ENCODE results near the gene NSD2.

The NSD2 gene

DNA sequence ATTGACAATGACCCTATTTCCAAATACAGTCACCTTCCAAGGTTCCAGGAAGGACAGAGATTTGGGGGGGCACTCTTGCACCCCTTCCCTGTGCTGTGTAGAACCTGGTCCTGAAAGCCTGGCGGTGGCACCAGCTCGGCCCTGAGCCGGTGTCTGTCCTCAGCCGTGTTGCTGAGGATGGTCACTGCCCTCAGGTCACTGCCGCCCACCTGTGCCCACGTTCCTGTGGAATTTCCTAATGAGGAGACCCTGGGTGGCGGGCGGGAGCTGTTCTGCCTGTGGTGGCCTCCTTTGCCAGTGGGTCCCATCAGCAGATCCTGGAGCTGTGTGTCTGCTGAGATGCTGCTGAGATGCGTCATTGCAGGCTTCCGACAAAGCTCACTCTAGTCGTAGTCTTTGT is 104.7 kb downstream of the NSD2 start:
- DNase-seq = no peak

DNA sequence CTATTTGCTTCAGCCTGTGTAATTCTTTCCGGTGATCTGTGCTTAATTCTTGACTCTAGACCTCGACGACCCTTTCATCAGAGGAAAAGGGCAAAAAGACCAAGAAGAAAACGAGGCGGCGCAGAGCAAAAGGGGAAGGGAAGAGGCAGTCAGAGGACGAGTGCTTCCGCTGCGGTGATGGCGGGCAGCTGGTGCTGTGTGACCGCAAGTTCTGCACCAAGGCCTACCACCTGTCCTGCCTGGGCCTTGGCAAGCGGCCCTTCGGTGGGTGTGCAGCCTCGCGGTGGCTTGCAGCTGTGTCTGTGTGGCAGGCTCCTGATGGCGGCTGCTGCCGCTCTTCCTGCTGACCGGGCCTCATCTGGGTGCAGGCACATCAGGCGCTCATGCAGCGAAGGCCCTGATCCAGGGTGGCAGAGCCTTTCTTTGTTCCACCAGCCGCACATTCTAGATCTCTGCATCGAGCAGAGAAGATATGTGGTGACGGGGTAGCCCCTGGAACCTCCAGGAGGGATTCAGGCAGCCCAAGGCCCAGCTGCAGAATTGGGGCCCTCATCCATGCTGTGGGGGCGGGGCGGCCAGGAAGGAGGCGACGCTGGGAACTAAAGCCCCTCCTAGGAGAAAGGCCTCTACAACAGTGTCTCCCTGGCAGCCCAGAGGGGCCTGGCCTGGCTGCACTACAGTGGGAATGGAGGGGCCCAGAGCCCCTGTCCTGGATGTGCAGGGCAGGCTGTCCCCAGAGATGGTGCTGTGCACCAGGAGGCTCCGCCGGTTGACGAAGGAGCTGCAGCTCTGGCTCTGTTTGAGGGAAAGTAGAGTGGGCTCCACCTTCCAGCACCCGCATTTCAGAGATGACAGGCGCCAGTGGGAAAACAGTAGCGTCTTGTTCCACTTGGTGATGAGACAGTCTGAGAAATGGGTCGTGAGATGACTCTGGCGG is 105.5 kb downstream of the NSD2 start:
- DNase-seq = no peak

DNA sequence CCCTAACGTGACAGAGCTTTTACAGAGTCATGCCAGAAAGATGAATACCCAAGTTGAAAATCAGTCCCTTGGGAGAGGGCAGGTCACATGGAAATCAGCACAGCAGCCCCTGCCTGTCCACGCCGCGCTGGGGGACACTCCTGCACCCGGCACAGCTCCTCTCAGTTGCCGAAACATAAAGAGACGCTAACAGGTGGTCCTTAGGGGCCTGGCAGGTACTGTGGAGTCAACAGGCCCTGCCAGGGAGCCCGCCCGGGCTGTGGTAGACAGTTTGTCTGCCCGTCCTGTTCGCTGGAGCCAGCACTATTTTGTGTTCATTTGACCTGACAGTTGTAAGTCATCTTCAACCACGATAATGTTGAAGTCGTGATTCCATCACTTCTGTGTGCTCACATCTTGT is 107.0 kb downstream of the NSD2 start:
- DNase-seq = no peak

DNA sequence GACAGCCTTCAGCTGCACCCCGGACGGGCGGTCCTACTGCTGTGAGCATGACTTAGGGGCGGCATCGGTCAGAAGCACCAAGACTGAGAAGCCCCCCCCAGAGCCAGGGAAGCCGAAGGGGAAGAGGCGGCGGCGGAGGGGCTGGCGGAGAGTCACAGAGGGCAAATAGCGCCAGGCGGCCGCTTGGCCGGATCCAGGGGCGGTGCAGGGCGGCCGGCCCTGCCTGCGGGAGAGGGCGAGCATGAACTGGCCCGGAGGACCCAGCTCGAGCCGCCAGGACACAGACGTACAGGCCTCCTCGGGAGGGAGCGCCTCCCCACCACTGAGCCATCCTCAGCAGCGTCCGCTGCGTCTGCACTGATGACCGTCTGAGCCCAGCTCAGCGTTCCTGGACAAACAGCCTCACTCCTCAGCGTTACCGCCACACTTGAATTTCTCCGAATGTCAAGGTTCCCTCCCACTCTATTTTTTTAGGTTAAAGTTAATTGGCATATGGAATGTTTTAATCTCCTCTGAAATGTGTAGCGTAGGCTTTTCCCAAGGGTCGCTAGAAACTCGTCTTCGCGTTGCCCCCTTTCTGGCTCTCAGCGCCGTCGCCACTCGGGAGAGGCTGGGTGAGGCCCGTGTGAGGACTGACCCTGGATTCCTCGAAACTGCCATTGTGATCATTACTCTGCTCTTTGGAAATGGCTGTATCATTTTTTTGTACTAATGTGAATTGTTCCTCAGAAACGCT is 107.7 kb downstream of the NSD2 start:
- DNase-seq = no peak

DNA sequence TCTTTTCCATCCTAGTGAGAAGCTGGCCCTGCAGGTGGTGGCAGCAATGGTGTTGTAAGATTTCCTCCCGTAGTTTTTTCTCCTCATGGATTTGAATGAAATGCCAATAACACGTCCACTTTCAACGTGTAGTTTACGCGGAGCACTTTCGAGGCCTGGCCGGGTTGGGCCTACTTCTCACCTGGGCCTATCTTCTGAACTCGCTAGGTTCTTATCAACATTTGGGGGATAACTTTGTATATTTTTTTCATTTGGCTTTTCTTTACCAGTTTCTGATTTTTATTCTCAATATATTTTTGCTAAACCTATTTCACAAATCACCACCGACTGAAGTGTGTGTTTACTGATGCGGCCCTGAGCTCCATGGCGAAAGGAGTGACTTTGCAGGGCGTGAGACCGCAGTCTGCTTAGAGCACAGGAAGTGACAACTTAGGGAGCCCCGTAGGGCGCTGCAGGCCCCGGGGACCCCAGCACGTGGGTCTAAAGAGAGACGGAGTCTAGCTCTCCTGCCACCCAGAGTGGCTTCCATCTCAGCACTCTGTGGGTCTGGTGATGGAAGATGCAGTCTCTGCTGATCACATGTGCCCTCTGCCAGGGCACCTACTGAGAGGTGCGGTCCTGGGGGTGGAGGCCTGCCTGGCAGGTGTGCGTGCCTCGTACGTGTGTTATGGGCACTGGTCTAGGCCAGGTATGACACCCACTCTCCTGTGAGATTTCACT is 108.4 kb downstream of the NSD2 start:
- no peak for DNase-seq

DNA sequence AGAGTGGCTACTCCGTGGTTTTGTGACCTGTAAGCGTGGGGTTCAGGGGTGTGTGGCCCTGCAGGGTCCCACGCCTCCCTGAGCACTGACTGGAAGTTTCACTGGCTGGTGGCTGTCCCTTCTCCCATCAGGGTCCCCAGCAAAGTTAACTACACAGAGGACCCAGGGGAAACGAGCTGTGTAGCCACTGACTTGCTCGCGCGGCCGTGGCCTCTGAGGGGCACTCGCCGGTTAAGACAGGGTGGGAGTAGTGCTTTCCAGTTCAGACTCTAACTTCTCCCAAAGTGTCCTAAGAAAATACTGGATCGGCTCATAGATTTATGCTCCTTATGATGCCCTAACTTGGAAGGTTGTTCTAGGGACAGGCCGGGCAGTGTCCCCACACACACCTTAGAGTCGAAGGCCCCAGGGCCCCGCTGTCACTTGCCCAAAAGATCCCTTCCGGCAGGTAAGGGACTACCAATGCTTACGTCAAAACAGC is 109.4 kb downstream of the NSD2 start:
- DNase-seq = no peak

DNA sequence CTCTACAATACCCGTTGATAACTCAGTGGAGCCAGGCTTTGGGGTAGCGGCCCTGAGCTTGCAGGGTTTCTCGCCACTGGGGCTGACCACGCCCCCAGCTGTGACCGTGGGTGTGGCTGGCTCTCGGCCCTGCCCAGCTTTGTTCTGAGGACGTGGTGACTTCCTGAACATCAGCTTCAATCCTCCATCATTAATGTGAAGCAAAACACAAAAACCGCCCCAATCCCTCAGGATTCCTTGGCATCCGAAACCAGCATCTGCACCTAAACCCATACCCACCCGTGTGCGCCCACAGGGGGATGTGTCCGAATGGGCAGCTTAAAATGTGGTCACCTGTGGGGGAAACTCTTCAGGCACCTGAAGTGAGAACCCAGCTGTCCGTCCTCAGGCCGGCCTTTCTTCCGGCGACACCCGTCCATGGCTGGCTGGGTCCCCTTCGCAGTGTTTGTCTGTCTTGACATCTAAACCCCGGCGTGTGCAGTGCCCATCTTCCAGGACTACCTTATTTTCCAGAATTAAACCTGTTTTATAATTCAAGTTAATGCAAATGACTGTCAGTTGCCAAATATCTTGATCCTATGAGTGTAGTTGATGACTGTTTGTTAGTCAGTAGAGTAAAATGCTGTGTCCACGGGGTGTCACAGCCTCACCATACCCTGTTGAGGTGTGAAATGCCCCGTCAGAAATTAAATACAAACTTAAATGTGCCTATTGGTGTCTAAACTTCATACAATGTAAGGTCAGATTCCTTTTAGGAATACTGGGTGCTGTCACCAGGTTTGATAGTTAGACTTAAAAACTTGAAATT is 110.3 kb downstream of the NSD2 start:
- no peak for DNase-seq

DNA sequence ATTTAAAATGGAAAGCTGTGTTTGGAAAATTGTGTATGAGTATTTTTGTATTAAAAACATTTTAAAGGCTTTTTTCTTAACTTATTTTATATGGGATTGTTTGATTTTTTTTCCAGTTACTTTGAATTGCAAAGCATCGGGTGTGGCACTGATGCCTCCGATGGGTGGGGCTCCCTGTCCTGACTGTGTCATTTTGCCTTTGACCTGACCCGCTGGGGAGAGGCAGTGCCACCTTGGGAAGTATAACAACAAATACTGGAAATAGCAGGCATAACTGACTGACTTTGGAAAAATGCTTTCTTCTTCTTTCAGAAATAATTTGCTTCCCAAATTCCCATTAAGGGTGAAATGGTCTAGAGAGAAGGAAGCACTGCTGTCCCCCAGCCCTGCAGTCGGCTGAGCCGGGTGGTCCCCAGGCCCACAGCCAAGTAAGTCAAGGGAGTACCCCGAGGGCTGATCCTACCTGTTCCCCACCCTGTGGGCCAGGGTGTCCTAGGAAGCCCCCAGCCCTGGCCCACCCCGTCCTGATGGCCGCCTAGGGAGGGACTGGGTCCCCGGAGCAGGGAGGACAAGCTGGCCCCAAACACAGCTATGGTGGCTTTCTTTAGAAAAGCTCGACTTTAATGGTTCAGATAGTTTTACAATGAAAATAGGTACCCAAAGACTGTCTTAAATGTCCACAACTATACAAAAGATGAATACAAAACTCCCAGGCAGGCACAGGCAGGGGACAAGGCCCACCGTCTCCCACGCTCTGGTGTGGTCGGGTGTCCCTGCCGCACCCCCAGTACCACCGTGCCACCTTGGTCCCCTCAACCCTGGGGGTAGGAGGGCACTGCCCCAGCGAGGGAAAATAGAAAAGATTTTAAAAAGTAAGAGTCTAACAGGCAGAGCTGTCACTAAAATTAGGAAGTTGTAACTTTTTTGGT is 111.2 kb downstream of the NSD2 start:
- no peak for DNase-seq

DNA sequence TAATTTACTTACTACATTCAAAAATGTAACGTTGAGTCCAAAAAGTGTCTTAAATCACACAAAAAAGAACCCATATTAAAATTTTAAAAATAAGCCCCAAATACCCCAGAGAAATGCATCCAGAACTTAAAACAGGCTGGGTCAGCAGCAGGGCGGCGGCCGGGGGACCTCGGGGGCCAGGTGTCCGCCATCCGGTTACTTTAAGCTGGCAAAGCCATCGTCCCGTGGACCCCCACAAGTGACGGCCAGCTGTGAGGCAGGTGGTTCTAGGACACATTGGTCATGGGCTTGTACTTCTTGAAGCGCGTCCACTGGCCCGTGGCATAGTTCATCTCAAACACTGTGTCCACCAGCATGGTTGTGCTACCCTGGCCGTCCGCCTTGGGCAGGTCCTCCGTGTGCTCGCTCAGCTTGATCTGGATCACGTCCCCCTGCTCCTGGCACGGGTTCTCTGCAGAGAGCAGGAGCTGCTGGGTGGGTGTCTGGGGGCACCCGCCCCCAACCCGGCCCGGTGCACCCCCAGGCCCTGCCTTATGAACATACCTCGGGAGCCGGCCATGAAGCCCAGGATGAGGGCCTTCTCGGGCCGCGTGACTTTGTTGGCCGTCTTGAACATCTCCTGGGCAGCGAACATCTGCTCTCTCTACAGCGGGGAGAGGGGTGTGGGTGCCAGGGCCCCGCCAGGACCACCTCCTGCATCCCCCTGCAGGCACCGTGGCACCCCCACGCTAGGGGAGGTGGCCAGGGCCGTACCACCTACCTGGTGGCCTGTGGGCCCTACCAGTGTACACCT is 112.1 kb downstream of the NSD2 start:
- no peak for DNase-seq

DNA sequence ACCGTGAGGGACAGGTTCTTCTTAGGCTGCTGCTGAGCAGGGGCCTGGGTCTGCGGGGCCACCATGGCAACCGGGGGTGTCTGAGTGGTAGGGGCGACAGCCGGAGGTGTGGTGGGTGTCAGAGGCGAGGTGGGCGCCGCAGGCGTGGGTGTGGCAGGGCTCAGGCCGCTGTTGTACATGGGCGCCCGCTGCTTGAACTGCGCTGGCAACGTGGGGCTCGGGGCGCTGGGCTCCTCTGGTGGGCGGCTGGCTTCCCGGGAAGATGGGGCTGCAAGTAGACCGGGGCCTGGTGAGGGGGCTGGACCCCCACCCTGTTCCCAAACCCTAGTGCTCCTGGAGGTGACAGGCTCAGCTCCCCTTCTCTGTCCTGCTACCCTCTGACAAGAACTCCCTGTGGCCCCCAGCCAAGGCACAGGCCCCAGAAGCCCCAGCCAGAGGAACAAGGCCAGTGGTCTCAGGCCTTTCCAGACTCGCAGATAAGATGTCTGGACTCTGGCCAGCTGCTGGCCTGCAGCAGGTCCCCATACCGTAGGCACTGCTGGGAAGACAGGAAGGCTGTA is 112.7 kb downstream of the NSD2 start:
- no peak for DNase-seq

DNA sequence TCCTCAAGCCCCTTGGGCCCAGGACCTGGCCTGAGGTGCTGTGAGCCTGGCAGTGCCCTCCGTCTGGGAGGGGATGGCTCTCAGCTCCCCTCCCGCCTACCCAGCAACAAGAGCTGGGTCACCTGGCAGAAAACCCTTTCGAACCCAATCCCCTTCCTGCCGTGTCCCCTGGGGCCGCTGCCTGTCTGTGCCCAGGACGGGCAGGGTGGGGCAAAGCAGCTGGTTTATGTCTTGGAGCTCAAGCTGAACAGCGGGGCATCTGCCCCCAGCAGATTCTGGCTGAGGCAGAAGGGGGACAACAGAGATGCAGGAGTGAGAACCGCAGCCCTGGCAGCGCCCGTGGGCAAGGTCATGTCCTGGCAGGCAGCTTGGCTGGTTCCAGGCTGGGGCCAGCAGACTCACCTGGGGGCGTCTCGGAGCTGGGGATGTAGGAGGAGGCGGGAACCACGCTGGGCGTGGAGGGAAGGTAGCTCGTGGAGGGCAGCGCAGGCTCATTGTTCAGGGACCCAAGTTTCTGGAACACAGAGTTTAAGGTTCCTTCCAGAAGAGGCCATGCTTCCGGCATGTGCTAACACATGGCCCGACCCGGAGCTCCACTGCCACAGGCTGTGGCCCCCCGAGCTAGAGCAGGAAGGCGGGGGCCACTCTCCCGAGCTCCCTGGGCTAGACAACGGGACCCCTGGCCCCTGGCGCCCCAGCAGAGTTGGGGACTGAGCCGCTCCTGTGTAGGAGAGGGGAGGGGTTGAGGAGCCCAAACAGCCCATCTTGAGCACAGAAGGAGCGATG is 113.4 kb downstream of the NSD2 start:
- no peak for DNase-seq

DNA sequence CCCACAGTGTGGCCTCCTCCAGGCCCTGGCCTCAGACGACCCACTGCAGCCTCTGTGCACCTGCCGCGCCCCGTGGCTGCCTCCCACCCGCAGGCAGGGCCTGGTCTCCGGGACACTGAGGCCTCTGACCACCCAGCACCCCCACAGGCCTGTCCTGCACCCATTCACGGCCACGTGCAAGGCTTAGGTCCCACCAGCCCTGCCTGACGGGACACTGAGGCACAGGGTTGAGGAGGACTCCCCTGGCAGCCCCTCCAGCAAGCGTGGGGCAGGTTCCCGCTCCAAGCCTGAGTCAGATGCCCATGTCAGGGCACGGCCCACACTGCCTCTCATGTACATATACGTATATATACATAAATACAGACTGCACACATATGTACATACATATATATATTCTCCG is 114.1 kb downstream of the NSD2 start:
- DNase-seq = no peak

DNA sequence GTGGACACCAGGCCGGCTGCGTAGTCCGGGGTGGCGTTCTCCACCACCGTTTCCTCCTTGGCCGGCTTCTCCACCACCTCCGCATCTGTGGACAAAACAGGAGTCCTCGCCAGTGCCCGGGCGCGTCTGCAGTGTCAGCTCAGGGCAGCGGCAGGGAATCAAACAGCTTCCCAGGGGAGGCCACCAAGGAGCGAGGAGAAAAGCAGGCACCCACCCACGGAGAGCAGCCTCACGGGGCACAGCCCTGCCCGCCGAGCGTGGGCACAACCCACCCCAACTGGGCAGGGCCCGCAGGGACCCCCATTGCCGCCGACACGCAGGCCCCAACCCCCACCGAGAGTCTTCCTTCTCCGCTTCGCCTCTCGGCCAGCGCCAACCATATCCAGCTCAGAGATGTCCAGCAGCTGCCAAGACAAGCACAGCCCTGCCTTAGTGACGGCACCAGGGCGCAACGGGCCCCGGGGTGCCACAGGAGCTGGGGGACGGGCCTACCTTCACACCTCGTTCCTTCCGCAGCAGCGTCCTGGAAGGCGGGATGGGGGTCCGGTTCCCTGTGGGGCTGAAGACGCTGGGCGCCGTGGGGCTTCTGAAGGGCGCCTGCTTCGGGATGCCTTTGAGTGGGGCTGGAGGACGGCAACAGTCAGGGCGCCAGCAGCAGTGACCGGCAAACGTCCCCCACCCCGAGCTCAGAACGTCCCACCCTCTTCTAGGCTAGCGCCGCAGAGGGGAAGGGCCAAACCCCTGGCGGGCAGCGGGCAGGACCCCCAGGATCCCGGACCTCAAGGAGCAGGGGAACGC is 114.8 kb downstream of the NSD2 start:
- no peak for DNase-seq

DNA sequence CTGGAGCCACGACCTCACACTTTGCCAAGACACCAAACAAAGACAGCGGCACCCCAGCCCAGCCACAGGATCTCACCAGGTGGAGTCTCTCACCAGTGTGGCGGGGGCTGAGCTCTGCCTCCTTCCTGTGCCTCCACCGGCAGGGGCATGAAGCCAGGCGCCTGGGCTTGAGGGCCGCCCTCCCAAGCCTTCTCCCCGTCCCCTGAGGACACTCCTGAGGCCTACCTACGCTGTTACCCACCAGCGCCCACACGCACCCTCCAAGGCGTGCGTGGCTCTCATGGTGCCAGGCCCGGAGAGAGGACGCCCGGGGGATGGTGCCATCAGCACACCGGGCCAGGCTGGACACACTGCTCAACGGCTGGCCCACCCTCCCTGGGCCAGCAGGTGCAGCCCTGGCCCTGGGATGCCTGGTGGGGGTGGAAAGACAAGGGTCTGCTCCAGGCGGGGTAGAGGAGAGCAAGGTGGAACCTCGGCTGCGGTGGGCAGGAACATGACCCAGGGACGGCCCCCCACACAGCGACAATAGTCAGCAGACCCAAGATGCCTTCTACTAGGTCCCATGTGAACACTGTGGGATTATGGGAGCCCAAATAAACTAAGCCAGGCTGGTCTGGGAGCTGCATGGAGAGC is 115.5 kb downstream of the NSD2 start:
- no peak for DNase-seq

DNA sequence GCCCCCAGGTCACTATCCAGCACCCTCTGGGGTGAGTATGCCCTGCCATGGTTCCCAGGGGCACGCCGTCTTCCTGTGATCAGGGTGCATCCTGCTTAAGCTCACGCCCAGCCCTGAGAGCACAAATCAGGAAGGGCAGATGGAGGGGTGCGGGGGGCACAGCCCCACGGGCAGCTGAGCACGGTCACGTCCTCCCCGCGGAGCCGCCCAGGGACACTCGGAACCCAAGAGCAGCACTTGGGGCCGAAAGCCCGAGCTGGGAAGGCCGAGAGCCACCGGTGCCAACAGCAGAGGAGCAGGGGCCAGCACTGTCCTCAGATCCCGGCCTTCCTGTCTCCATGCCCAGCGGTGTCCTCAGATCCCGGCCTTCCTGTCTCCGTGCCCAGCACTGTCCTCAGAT is 116.1 kb downstream of the NSD2 start:
- no peak for DNase-seq

DNA sequence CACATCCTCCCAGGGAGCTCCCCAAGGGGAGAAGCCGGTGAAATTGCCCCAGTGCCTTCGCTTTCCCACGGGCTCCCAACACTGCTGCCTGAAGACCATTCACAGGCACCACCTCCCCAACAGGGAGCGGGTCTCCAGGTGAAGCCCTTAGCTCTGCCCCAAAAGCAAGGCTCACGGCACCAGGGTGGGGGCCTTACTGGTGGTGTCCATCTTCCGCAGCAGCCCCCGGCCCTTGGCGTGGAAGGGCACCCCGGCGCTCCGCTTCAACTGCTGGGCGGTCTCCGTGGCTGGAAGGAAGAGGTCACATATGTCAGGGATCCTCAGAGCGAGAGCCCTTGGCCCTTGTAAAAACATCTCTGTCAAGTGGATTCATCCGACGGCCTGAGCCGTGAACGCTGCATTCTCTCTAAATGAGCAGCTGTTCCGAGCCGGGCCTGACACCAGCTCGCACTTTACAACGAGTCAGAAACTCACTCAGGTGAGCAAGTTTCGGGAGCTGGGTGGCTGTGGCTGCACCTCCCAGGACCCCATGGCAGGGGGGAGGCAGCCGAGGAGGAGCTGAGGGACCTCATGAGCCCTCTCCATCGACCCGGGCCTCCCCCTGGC is 116.6 kb downstream of the NSD2 start:
- DNase-seq = no peak

DNA sequence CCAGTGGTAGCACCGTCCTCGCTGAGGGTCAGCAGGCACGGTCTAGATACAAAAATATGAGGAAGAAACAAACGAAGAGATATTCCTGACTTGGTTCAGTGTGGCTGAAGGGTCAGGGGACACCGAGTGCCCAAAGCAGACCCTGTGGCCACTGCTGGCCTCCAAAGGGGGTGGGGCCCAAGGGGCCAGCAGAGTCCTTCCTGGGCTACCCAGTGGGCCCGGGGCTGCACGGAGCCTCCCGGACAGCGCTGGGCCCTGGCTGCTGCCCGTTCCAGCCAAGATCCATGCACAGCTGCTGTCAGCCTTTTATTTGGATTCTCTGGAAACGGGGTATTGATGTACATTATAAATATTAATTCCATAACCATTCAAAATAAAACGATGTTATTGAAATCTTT is 117.1 kb downstream of the NSD2 start:
- no peak for DNase-seq
